ENCODE measurements around the gene GPR37. TPM values are rescaled to one million over a fixed set of nuclear protein-coding genes. Genes with fewer than 3 reads are reported as not detected.

GPR37 gene
- total RNA-seq, 6 donors from 2014 or later: 0.15 to 2.8 (median 0.98) TPM

- WGBS, 2 donors: 67% methylated on average over 2 of the region's 2 CpGs
- no peaks in the 10 kb centered on the region for H3K4me1 ChIP-seq
- H3K4me3 ChIP-seq: no peak overlapping the region
- ATAC-seq (ENCODE audit: low FRiP score in 2 of 2) (no peak), DNase-seq (no peak)
- no peaks in the 10 kb centered on the region for H3K36me3 ChIP-seq
- H3K9me3 ChIP-seq: no peaks in the 10 kb centered on the region
- TF ChIP-seq CTCF (IDR thresholded peaks at IDR 0.05) (no peak), POLR2A (IDR thresholded peaks at IDR 0.05) (no peak), EP300 (IDR thresholded peaks at IDR 0.05) (no peak), POLR2AphosphoS5 (IDR thresholded peaks at IDR 0.05) (no peak)
- H3K27ac ChIP-seq: no peak overlapping the region
- no peaks in the 10 kb centered on the region for H3K27me3 ChIP-seq
Observed at GRCh38 chr7:124723012-124723411, 42.6 kb downstream of the GPR37 start.

DNA sequence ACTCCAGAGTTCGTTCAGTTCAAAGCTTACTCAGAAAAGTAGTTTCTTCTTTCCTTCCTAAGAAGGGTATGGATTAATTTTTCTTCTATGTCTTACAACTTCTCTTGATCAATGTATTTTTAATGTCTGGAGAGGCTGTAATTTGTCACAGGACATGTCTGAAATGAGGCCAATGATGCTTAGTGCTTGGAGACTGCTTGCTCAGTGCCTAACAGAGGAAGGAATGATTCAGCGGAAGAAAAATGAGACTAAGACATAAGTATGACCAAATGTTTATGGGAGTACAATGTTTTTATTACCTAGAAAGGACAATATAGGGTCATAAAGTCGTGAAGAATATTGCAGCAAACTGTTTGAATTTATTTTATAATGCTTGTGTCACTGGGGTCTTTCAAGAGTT is 43.3 kb downstream of the GPR37 start:
- H3K4me3 ChIP-seq: no peak overlapping the region
- no peak overlapping the region for H3K27ac ChIP-seq
- ATAC-seq (ENCODE audit: low FRiP score in 2 of 2) (no peak), DNase-seq (no peak)
- WGBS, 2 donors: 69 to 76% methylated on average over 3 of the region's 3 CpGs
- no peaks in the 10 kb centered on the region for H3K9me3 ChIP-seq
- no peaks in the 10 kb centered on the region for H3K4me1 ChIP-seq
- TF ChIP-seq EP300 (IDR thresholded peaks at IDR 0.05) (no peak), POLR2AphosphoS5 (IDR thresholded peaks at IDR 0.05) (no peak), POLR2A (IDR thresholded peaks at IDR 0.05) (no peak), CTCF (IDR thresholded peaks at IDR 0.05) (no peak)
- H3K27me3 ChIP-seq: no peaks in the 10 kb centered on the region
- no peaks in the 10 kb centered on the region for H3K36me3 ChIP-seq

DNA sequence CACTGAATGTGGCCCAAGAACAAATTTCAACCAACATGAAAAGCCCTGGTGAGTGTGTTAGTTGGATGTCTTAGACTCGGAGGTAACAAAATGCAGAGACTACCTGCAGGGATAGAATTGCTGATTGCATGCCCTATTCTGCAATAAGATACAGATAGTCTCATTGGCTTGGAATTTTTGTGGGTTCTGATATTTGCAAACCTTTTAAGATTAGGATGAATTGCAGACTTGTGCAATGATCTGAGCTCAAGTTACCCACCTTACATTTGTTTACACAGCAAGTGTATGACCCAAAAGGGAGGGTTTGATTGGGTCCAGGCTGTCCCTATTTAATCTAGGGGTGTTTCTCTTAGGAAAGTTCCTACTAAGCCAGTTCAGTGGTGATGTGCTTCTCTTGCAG is 45.4 kb downstream of the GPR37 start:
- DNase-seq (no peak), ATAC-seq (ENCODE audit: low FRiP score in 2 of 2) (no peak)
- H3K9me3 ChIP-seq: no peaks in the 10 kb centered on the region
- H3K4me1 ChIP-seq: no peaks in the 10 kb centered on the region
- TF ChIP-seq CTCF (IDR thresholded peaks at IDR 0.05) (no peak), EP300 (IDR thresholded peaks at IDR 0.05) (no peak), POLR2A (IDR thresholded peaks at IDR 0.05) (no peak), POLR2AphosphoS5 (IDR thresholded peaks at IDR 0.05) (no peak)
- no peak overlapping the region for H3K27ac ChIP-seq
- no peaks in the 10 kb centered on the region for H3K36me3 ChIP-seq
- H3K4me3 ChIP-seq: no peak overlapping the region
- no peaks in the 10 kb centered on the region for H3K27me3 ChIP-seq
- 22 to 53% methylated on average over 1 of the region's 1 CpG for WGBS, 2 donors

GRCh38 chr7:124718032-124718766 is 47.4 kb downstream of the GPR37 start:
- H3K36me3 ChIP-seq: no peaks in the 10 kb centered on the region
- no peak overlapping the region for H3K27ac ChIP-seq
- H3K9me3 ChIP-seq: no peaks in the 10 kb centered on the region
- ATAC-seq (ENCODE audit: low FRiP score in 2 of 2): no peak
- TF ChIP-seq CTCF (IDR thresholded peaks at IDR 0.05) (no peak), POLR2A (IDR thresholded peaks at IDR 0.05) (no peak), POLR2AphosphoS5 (IDR thresholded peaks at IDR 0.05) (no peak), EP300 (IDR thresholded peaks at IDR 0.05) (no peak)
- WGBS, 2 donors: 69 to 82% methylated on average over 4 of the region's 4 CpGs
- H3K4me1 ChIP-seq: no peaks in the 10 kb centered on the region
- H3K4me3 ChIP-seq: no peak overlapping the region
- no peak for DNase-seq
- H3K27me3 ChIP-seq: no peaks in the 10 kb centered on the region

DNA sequence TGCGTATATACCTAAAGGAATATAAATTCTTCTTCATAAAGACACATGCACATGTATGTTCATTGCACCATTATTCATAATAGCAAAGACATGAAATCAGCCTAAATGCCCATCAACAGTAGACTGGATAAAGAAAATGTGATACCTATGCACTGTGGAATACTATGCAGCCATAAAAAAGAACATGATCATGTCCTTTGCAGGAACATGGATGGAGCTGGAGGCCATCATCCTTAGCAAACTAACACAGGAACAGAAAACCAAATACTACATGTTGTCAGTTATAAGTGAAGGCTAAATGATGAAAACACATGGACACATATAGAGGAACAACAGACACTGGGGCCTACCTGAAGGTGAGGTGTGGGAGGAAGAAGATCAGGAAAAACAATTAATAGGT is 48.7 kb downstream of the GPR37 start:
- no peak overlapping the region for H3K27ac ChIP-seq
- no peaks in the 10 kb centered on the region for H3K4me1 ChIP-seq
- 93 to 100% methylated on average over 1 of the region's 1 CpG for WGBS, 2 donors
- no peaks in the 10 kb centered on the region for H3K27me3 ChIP-seq
- DNase-seq (no peak), ATAC-seq (ENCODE audit: low FRiP score in 2 of 2) (no peak)
- no peaks in the 10 kb centered on the region for H3K9me3 ChIP-seq
- no peak for TF ChIP-seq POLR2AphosphoS5 (IDR thresholded peaks at IDR 0.05)
- TF ChIP-seq EP300 (IDR thresholded peaks at IDR 0.05): no peak
- TF ChIP-seq CTCF (IDR thresholded peaks at IDR 0.05): no peak
- TF ChIP-seq POLR2A (IDR thresholded peaks at IDR 0.05): no peak
- no peak overlapping the region for H3K4me3 ChIP-seq
- no peaks in the 10 kb centered on the region for H3K36me3 ChIP-seq

All from upper lobe of left lung (tissue), 6 donors.